Peyer's patch (tissue), 4 donors: ENCODE results near the gene SLC45A1. TPM values are rescaled to one million over a fixed set of nuclear protein-coding genes. Genes with fewer than 3 reads are reported as not detected.

Experiments used
- DNase-seq, 3 donors: peaks; one replicate each; pipeline ENCODE4 v3.0.0-alpha.2; 2017 to 2019
- H3K27ac ChIP-seq, 4 donors: fragments of 200-600 bp; sonication (generic); one replicate each; pipeline ENCODE4 v1.5.1; 2016 to 2019
- H3K27me3 ChIP-seq, 2 donors: fragments of 200-600 bp; sonication (generic); one replicate each; pipeline ENCODE4 v1.5.1; 2019
- H3K36me3 ChIP-seq, 3 donors: fragments of 200-600 bp; sonication (generic); one replicate each; pipeline ENCODE4 v1.5.1; 2016 to 2019
- H3K4me1 ChIP-seq, 4 donors: fragments of 200-600 bp; sonication (generic); one replicate each; pipeline ENCODE4 v1.5.1; 2016 to 2019
- H3K4me3 ChIP-seq, 4 donors: fragments of 200-600 bp; sonication (generic); 1 replicate in 3 of 4; 2 replicates in 1 of 4; pipeline ENCODE4 v1.5.1; 2016 to 2019; ENCODE audit warnings: mild to moderate bottlenecking in 1 of 4
- H3K9me3 ChIP-seq, 4 donors: fragments of 200-600 bp; sonication (generic); one replicate each; pipeline ENCODE4 v1.5.1; 2016 to 2019; ENCODE audit warnings: mild to moderate bottlenecking in 1 of 4
- CTCF ChIP-seq, 6 experiments: fragments of 450-650 bp in 4 of 6; fragments of 200-600 bp in 2 of 6; sonication (generic) in 1 of 6; IDR thresholded peaks; one replicate each; pipeline ENCODE4 v1.5.1; 2017 to 2019; ENCODE audit warnings: antibody characterized with exemption in 6 of 6, mild to moderate bottlenecking in 3 of 6, moderate library complexity in 1 of 6
- POLR2A ChIP-seq, 2 donors: fragments of 450-650 bp; IDR thresholded peaks; one replicate each; pipeline ENCODE4 v1.5.1; 2017; ENCODE audit warnings: antibody characterized with exemption in 2 of 2, mild to moderate bottlenecking in 2 of 2, moderate library complexity in 2 of 2
- total RNA-seq, 4 donors: library from RNA; depleted of rRNA; stranded (reverse); fragments of >200 nt; gene quantifications; one replicate each; pipeline ENCODE4 v1.1.0, GENCODE V29; 2016

SLC45A1 gene
- total RNA-seq, 4 donors from 2014 or later = 0.70 to 2.5 (median 1.1) TPM

GRCh38 chr1:8302081-8302956 is 15.6 kb upstream of the SLC45A1 start:
- no peaks in the 10 kb centered on the region for H3K27me3 ChIP-seq
- no peak for DNase-seq
- no peaks in the 10 kb centered on the region for H3K9me3 ChIP-seq
- H3K36me3 ChIP-seq = no peaks in the 10 kb centered on the region
- H3K27ac ChIP-seq = no peak overlapping the region
- no peak for TF ChIP-seq POLR2A (IDR thresholded peaks at IDR 0.05)
- no peak for TF ChIP-seq CTCF (IDR thresholded peaks at IDR 0.05)
- H3K4me3 ChIP-seq = no peak overlapping the region
- H3K4me1 ChIP-seq = no peaks in the 10 kb centered on the region

DNA sequence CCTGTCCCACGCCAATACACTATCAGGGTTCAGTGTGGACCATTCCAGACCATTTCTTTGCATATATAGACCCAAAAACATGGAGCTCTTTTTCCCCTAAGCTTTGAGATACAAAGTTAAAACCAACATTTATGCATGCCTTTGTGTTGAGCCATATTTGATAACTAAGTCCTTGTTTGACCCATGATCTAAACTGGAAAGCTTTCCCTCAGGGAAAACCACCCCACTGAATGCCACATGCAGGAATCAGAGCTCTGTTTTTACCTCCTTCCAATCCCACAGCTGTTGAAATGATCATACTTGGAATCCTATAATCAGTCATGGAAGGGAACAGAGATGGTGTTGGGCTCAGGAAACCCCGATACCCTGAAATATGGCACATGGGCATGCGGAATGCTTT is 14.8 kb upstream of the SLC45A1 start:
- H3K27ac ChIP-seq = no peak overlapping the region
- H3K9me3 ChIP-seq = no peaks in the 10 kb centered on the region
- no peak for TF ChIP-seq CTCF (IDR thresholded peaks at IDR 0.05)
- TF ChIP-seq POLR2A (IDR thresholded peaks at IDR 0.05) = no peak
- H3K36me3 ChIP-seq = no peaks in the 10 kb centered on the region
- no peaks in the 10 kb centered on the region for H3K27me3 ChIP-seq
- no peaks in the 10 kb centered on the region for H3K4me1 ChIP-seq
- no peak for DNase-seq
- H3K4me3 ChIP-seq = no peak overlapping the region

DNA sequence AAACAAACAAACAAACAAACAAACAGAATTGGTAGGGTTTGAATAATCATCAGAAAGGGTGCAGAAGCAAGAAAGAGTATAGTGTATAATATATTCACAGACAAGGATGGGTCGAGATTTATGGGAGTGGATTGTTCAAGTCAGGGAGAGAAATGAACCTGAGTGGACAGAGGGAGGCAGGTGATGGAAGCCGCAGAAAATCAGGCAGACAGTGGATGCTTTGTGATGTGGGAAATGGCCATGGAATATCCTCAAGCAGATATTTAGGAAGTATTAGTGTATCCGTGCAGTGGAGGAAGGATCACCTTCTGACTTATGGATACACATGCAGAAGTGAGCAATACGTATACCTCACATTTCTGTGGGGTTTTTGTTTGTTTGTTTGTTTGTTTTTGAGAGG is 14.0 kb upstream of the SLC45A1 start:
- H3K36me3 ChIP-seq = no peaks in the 10 kb centered on the region
- H3K27ac ChIP-seq = no peak overlapping the region
- no peaks in the 10 kb centered on the region for H3K27me3 ChIP-seq
- no peaks in the 10 kb centered on the region for H3K4me1 ChIP-seq
- TF ChIP-seq CTCF (IDR thresholded peaks at IDR 0.05) (no peak), POLR2A (IDR thresholded peaks at IDR 0.05) (no peak)
- DNase-seq = no peak
- no peak overlapping the region for H3K4me3 ChIP-seq
- no peaks in the 10 kb centered on the region for H3K9me3 ChIP-seq

- no peaks in the 10 kb centered on the region for H3K9me3 ChIP-seq
- TF ChIP-seq POLR2A (IDR thresholded peaks at IDR 0.05) (no peak), CTCF (IDR thresholded peaks at IDR 0.05) (no peak)
- DNase-seq = no peak
- H3K4me1 ChIP-seq = no peaks in the 10 kb centered on the region
- H3K27me3 ChIP-seq = no peaks in the 10 kb centered on the region
- H3K27ac ChIP-seq = no peak overlapping the region
- H3K36me3 ChIP-seq = no peaks in the 10 kb centered on the region
- no peak overlapping the region for H3K4me3 ChIP-seq
Observed at GRCh38 chr1:8307628-8308027, 10.3 kb upstream of the SLC45A1 start.

- H3K27ac ChIP-seq = no peak overlapping the region
Observed at GRCh38 chr1:8311068-8311718, 6.7 kb upstream of the SLC45A1 start.

More at GRCh38 chr1:8311068-8311718, 6.7 kb upstream of the SLC45A1 start:
- no peak for TF ChIP-seq CTCF (IDR thresholded peaks at IDR 0.05)
- TF ChIP-seq POLR2A (IDR thresholded peaks at IDR 0.05) = no peak
- DNase-seq = no peak
- Histone ChIP-seq H3K9me3 (no peaks in the 10 kb centered on the region), H3K36me3 (no peaks in the 10 kb centered on the region), H3K4me1 (peaks cover 0 to 14% (median 1%) of the 10 kb centered on the region in 4 donors), H3K4me3 (no peak overlapping the region), H3K27me3 (no peaks in the 10 kb centered on the region)
